Measurements from ENCODE around the gene GMNC. TPM values are rescaled to one million over a fixed set of nuclear protein-coding genes. Genes with fewer than 3 reads are reported as not detected.

GMNC gene
- total RNA-seq, 1 donor from 2014 or later: not detected

DNA sequence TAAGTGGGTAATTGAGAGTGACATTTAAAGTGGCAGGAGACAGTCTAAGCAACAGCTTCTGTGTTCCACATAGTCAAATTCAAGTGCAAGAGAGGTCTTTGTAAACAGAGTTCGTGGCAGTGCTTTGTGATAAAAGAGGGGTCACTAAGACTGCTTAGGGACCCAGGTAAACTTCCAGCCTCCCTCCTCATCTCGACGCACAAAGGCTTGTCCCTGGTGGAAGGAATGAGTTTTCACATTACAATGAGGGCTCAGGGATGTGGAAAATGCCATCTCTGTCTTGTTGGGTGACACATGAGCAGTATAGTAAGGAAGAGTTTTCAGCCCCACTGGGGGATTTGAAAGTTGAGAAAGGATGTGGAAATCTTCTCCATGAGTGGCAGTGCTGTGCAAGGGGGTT is 7.3 kb downstream of the GMNC start:
- Histone ChIP-seq H3K9me3 (ENCODE audit: low read depth) (no peaks in the 10 kb centered on the region), H4K20me1 (ENCODE audit: low read depth) (no peaks in the 10 kb centered on the region), H3K4me2 (no peak overlapping the region), H3K79me2 (ENCODE audit: low read depth) (no peaks in the 10 kb centered on the region), H3K9ac (no peak overlapping the region), H3K4me1 (peaks cover 8% of the 10 kb centered on the region), H3K36me3 (no peaks in the 10 kb centered on the region), H3K27ac (no peak overlapping the region), H3K27me3 (peaks cover 7% of the 10 kb centered on the region), H3K4me3 (no peak overlapping the region), H2AFZ (replicated peaks) (no peak overlapping the region), H3F3A (ENCODE audit: low read depth) (no peaks in the 10 kb centered on the region)
- Mint-ChIP-seq H3K4me1 (no peaks in the 10 kb centered on the region), H3K27me3 (ENCODE audit: insufficient read depth, low read depth) (no peaks in the 10 kb centered on the region), H3K4me3 (no peak overlapping the region), H3K27ac (no peak overlapping the region), H3K36me3 (no peaks in the 10 kb centered on the region), H3K9me3 (no peaks in the 10 kb centered on the region)
- TF ChIP-seq EZH2 (IDR thresholded peaks at IDR 0.05): no peak
- TF ChIP-seq, protein P1, sequence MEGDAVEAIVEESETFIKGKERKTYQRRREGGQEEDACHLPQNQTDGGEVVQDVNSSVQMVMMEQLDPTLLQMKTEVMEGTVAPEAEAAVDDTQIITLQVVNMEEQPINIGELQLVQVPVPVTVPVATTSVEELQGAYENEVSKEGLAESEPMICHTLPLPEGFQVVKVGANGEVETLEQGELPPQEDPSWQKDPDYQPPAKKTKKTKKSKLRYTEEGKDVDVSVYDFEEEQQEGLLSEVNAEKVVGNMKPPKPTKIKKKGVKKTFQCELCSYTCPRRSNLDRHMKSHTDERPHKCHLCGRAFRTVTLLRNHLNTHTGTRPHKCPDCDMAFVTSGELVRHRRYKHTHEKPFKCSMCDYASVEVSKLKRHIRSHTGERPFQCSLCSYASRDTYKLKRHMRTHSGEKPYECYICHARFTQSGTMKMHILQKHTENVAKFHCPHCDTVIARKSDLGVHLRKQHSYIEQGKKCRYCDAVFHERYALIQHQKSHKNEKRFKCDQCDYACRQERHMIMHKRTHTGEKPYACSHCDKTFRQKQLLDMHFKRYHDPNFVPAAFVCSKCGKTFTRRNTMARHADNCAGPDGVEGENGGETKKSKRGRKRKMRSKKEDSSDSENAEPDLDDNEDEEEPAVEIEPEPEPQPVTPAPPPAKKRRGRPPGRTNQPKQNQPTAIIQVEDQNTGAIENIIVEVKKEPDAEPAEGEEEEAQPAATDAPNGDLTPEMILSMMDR (IDR thresholded peaks at IDR 0.05): peak; percentile 45
- no peak for TF ChIP-seq EZH2phosphoT487 (IDR thresholded peaks at IDR 0.05)
- peak; percentile 56 for DNase-seq (ENCODE audit: low spot score)

DNA sequence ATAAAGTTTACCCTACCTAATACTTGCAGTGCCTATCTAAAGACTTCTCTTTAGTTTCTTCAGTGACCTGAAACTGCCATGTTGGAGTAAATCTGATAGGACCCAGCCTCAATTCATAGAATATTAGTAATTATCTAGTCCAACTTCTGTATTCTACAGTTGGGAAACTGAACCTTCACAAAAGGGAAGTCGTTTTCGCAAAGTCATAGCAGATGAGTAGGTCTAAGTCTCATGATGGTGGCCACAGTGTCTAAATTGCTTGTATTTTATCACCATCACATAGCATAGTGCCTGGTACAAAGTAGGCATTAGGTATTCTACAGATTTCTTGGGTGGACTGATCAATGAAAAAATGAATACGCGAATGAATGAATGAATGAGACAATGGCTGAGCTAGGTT is 8.4 kb downstream of the GMNC start:
- Mint-ChIP-seq H3K27me3 (ENCODE audit: insufficient read depth, low read depth) (no peaks in the 10 kb centered on the region), H3K4me3 (no peak overlapping the region), H3K4me1 (no peaks in the 10 kb centered on the region), H3K9me3 (no peaks in the 10 kb centered on the region), H3K27ac (no peak overlapping the region), H3K36me3 (no peaks in the 10 kb centered on the region)
- Histone ChIP-seq H3K79me2 (ENCODE audit: low read depth) (no peaks in the 10 kb centered on the region), H3F3A (ENCODE audit: low read depth) (no peaks in the 10 kb centered on the region), H3K36me3 (no peaks in the 10 kb centered on the region), H4K20me1 (ENCODE audit: low read depth) (no peaks in the 10 kb centered on the region), H2AFZ (replicated peaks) (no peak overlapping the region), H3K27me3 (no peaks in the 10 kb centered on the region), H3K9ac (no peak overlapping the region), H3K4me1 (peaks cover 8% of the 10 kb centered on the region), H3K27ac (no peak overlapping the region), H3K9me3 (ENCODE audit: low read depth) (no peaks in the 10 kb centered on the region), H3K4me3 (no peak overlapping the region), H3K4me2 (no peak overlapping the region)
- no peak for TF ChIP-seq EZH2phosphoT487 (IDR thresholded peaks at IDR 0.05)
- TF ChIP-seq, protein P1 (IDR thresholded peaks at IDR 0.05): no peak
- no peak for TF ChIP-seq EZH2 (IDR thresholded peaks at IDR 0.05)
- no peak for DNase-seq (ENCODE audit: low spot score)

DNA sequence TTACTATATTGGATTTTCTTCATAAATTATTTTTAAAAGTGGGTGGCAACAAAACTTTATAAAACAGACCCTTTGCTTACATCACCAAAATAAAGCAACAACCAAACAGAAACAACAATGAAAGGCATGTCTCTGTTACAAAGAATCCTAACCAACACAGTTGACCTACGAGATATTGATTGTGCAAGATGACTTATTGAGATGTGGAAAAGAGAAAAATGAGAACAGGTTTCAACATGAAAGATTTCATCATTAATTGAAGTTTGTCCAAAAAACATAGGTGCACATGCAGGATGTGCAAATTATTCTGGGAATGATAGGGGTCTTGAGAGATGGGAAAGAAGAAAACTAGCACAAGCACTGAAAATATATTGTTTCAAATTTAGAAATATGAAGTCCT is 9.0 kb downstream of the GMNC start:
- DNase-seq (ENCODE audit: low spot score): no peak
- Histone ChIP-seq H3K36me3 (no peaks in the 10 kb centered on the region), H3K4me1 (peaks cover 8% of the 10 kb centered on the region), H3K27me3 (no peaks in the 10 kb centered on the region), H3K4me2 (no peak overlapping the region), H3K27ac (no peak overlapping the region), H4K20me1 (ENCODE audit: low read depth) (no peaks in the 10 kb centered on the region), H2AFZ (replicated peaks) (no peak overlapping the region), H3K9ac (no peak overlapping the region), H3F3A (ENCODE audit: low read depth) (no peaks in the 10 kb centered on the region), H3K79me2 (ENCODE audit: low read depth) (no peaks in the 10 kb centered on the region), H3K4me3 (no peak overlapping the region), H3K9me3 (ENCODE audit: low read depth) (no peaks in the 10 kb centered on the region)
- Mint-ChIP-seq H3K27ac (no peak overlapping the region), H3K27me3 (ENCODE audit: insufficient read depth, low read depth) (no peaks in the 10 kb centered on the region), H3K36me3 (no peaks in the 10 kb centered on the region), H3K9me3 (no peaks in the 10 kb centered on the region), H3K4me3 (no peak overlapping the region), H3K4me1 (no peaks in the 10 kb centered on the region)
- TF ChIP-seq EZH2 (IDR thresholded peaks at IDR 0.05) (no peak), EZH2phosphoT487 (IDR thresholded peaks at IDR 0.05) (no peak)
- TF ChIP-seq, protein P1 (IDR thresholded peaks at IDR 0.05): no peak

All from neural progenitor cell (in vitro differentiated cells).